Peyer's patch (tissue), 4 donors: ENCODE data around the gene MVK. TPM values are rescaled to one million over a fixed set of nuclear protein-coding genes. Genes with fewer than 3 reads are reported as not detected.

ENCODE experiments used
- DNase-seq, 3 donors: peaks; one replicate each; pipeline ENCODE4 v3.0.0-alpha.2; 2017 to 2019
- H3K27ac ChIP-seq, 4 donors: fragments of 200-600 bp; sonication (generic); one replicate each; pipeline ENCODE4 v1.5.1; 2016 to 2019
- H3K27me3 ChIP-seq, 2 donors: fragments of 200-600 bp; sonication (generic); one replicate each; pipeline ENCODE4 v1.5.1; 2019
- H3K36me3 ChIP-seq, 3 donors: fragments of 200-600 bp; sonication (generic); one replicate each; pipeline ENCODE4 v1.5.1; 2016 to 2019
- H3K4me1 ChIP-seq, 4 donors: fragments of 200-600 bp; sonication (generic); one replicate each; pipeline ENCODE4 v1.5.1; 2016 to 2019
- H3K4me3 ChIP-seq, 4 donors: fragments of 200-600 bp; sonication (generic); 1 replicate in 3 of 4; 2 replicates in 1 of 4; pipeline ENCODE4 v1.5.1; 2016 to 2019; ENCODE audit warnings: mild to moderate bottlenecking in 1 of 4
- H3K9me3 ChIP-seq, 4 donors: fragments of 200-600 bp; sonication (generic); one replicate each; pipeline ENCODE4 v1.5.1; 2016 to 2019; ENCODE audit warnings: mild to moderate bottlenecking in 1 of 4
- CTCF ChIP-seq, 6 experiments: fragments of 450-650 bp in 4 of 6; fragments of 200-600 bp in 2 of 6; sonication (generic) in 1 of 6; IDR thresholded peaks; one replicate each; pipeline ENCODE4 v1.5.1; 2017 to 2019; ENCODE audit warnings: antibody characterized with exemption in 6 of 6, mild to moderate bottlenecking in 3 of 6, moderate library complexity in 1 of 6
- POLR2A ChIP-seq, 2 donors: fragments of 450-650 bp; IDR thresholded peaks; one replicate each; pipeline ENCODE4 v1.5.1; 2017; ENCODE audit warnings: antibody characterized with exemption in 2 of 2, mild to moderate bottlenecking in 2 of 2, moderate library complexity in 2 of 2
- total RNA-seq, 4 donors: library from RNA; depleted of rRNA; stranded (reverse); fragments of >200 nt; gene quantifications; one replicate each; pipeline ENCODE4 v1.1.0, GENCODE V29; 2016

Gene MVK
- total RNA-seq, 4 donors from 2014 or later: 3.3 to 66.7 (median 41.6) TPM

- no peaks in the 10 kb centered on the region for H3K9me3 ChIP-seq
- H3K27ac ChIP-seq: no peak overlapping the region
- H3K4me1 ChIP-seq: no peaks in the 10 kb centered on the region
- no peaks in the 10 kb centered on the region for H3K36me3 ChIP-seq
- no peak for TF ChIP-seq CTCF (IDR thresholded peaks at IDR 0.05)
- TF ChIP-seq POLR2A (IDR thresholded peaks at IDR 0.05): no peak
- no peak for DNase-seq
- no peaks in the 10 kb centered on the region for H3K27me3 ChIP-seq
- no peak overlapping the region for H3K4me3 ChIP-seq
Observed at GRCh38 chr12:109626378-109627115, 53.0 kb downstream of the MVK start.

DNA sequence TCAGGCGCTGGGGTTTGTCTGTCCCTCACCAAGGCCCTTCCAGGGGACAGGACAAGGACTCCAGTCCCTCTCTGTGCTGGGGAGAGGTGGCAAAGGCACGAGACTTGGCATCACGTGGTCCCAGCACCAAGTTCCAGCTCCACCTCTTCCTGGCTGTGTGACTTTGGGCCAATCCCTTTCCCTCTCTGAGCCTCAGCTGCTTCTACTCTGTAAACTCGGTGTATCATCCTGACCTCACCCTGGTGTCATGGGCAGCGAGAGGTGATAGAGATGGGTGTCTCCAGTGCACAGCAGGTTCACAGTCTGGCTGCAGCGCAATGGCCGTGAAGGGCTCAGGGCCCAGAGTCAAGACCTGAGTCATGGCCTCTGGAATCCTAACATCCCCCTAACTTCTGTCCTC is 54.0 kb downstream of the MVK start:
- Histone ChIP-seq H3K36me3 (no peaks in the 10 kb centered on the region), H3K9me3 (no peaks in the 10 kb centered on the region), H3K27me3 (no peaks in the 10 kb centered on the region), H3K4me3 (no peak overlapping the region), H3K27ac (no peak overlapping the region), H3K4me1 (no peaks in the 10 kb centered on the region)
- no peak for TF ChIP-seq POLR2A (IDR thresholded peaks at IDR 0.05)
- no peak for TF ChIP-seq CTCF (IDR thresholded peaks at IDR 0.05)
- DNase-seq: no peak

- Histone ChIP-seq H3K27me3 (no peaks in the 10 kb centered on the region), H3K36me3 (no peaks in the 10 kb centered on the region), H3K27ac (no peak overlapping the region)
Observed at GRCh38 chr12:109630107-109630506, 56.5 kb downstream of the MVK start.

DNA sequence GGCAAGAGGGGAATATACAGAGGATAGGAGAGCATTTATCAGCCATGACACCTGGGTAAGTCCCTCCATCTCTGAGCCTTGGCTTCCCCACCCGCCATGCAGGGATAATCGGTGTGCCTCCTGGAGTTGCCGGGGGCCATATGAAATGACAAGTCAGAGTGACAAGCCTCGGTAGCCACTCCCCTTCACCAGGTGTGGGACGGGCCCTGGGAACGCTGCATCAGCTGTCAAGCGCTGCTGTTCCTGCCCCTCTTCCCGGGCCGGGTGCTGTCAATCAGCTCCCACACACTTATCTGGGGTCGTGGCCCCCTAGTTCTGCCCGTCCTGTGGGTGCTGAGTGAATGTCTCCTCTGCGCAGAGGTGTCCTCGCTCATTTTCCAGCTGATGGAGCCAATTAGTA is 57.2 kb downstream of the MVK start:
- no peak for DNase-seq
- TF ChIP-seq POLR2A (IDR thresholded peaks at IDR 0.05) (no peak), CTCF (IDR thresholded peaks at IDR 0.05) (no peak)
- Histone ChIP-seq H3K4me1 (no peaks in the 10 kb centered on the region), H3K27ac (no peak overlapping the region), H3K27me3 (no peaks in the 10 kb centered on the region), H3K4me3 (no peak overlapping the region), H3K36me3 (no peaks in the 10 kb centered on the region), H3K9me3 (no peaks in the 10 kb centered on the region)

More at GRCh38 chr12:109630107-109630506, 56.5 kb downstream of the MVK start:
- DNase-seq: no peak
- Histone ChIP-seq H3K9me3 (no peaks in the 10 kb centered on the region), H3K4me1 (no peaks in the 10 kb centered on the region), H3K4me3 (no peak overlapping the region)
- TF ChIP-seq CTCF (IDR thresholded peaks at IDR 0.05): no peak
- TF ChIP-seq POLR2A (IDR thresholded peaks at IDR 0.05): no peak

- H3K27ac ChIP-seq: no peak overlapping the region
- no peaks in the 10 kb centered on the region for H3K4me1 ChIP-seq
- no peak overlapping the region for H3K4me3 ChIP-seq
- TF ChIP-seq CTCF (IDR thresholded peaks at IDR 0.05): no peak
- no peak for TF ChIP-seq POLR2A (IDR thresholded peaks at IDR 0.05)
- no peak for DNase-seq
- no peaks in the 10 kb centered on the region for H3K9me3 ChIP-seq
- H3K27me3 ChIP-seq: no peaks in the 10 kb centered on the region
- H3K36me3 ChIP-seq: no peaks in the 10 kb centered on the region
Observed at GRCh38 chr12:109631302-109631701, 57.7 kb downstream of the MVK start.
